HCT116 (cell line): ENCODE results near the gene EPB41L4A. TPM values are rescaled to one million over a fixed set of nuclear protein-coding genes. Genes with fewer than 3 reads are reported as not detected.
"Not testable (repeated sequence)": the region's sequence is repeated elsewhere in the genome, so short reads cannot be mapped to it uniquely, and the experiment has no call there.

Experiments
- ATAC-seq: fragments of 200-7000 bp; cut with Tn5 transposase; 2 replicates; pipeline ENCODE4 v1.9.1; 2020; ENCODE audit warnings: mild to moderate bottlenecking, moderate library complexity
- BruUV-seq: library from RNA; stranded (reverse); fragments of 400-500 nt; replicated peaks from 2 replicates; lab custom pipeline; 2021; lab: Mats Ljungman, UMichigan
- CTCF ChIA-PET: fragments of 300-600 bp; sonication (Branson Sonifier 250); formaldehyde crosslinking; loops from one replicate; lab custom pipeline; 2021; ENCODE audit warnings: antibody characterized with exemption; lab: Charles Lee
- POLR2A ChIA-PET: fragments of 300-600, 350-600 bp; sonication (Branson Sonifier 250); formaldehyde crosslinking; loops from one replicate; lab custom pipeline; 2021; ENCODE audit warnings: antibody characterized with exemption; lab: Charles Lee
- RAD21 ChIA-PET, 2 experiments: fragments of 300-600 bp; sonication (Branson Sonifier 250); formaldehyde crosslinking; loops; one replicate each; lab custom pipeline; 2023; ENCODE audit warnings: low total read pairs in 2 of 2; ENCODE audit not compliant: uncharacterized antibody in 2 of 2, unreplicated experiment in 2 of 2, low non-redundant PET in 1 of 2; lab: Charles Lee
- DNase-seq: peaks from one replicate; pipeline ENCODE4 v3.0.0-alpha.2; 2010; ENCODE audit warnings: low read depth, low spot score
- H2AFZ ChIP-seq: fragments of 200-600 bp; shearing (Covaris generic), sonication (generic); 2 replicates; pipeline ENCODE4 v1.6.1; 2017; ENCODE audit warnings: low read depth, mixed run types, mixed read lengths, antibody characterized with exemption, low read length; ENCODE audit not compliant: poor library complexity, severe bottlenecking
- H3K27ac ChIP-seq: 2 replicates; pipeline ENCODE4 v1.5.1; 2012; ENCODE audit warnings: low read depth, low read length
- H3K27me3 ChIP-seq: fragments of 200-600 bp; sonication (generic); 2 replicates; pipeline ENCODE4 v1.6.1; 2016; ENCODE audit warnings: mixed run types, low read length, mixed read lengths; ENCODE audit not compliant: insufficient read depth
- H3K36me3 ChIP-seq, 2 experiments: fragments of 200-500 bp in 1 of 2; fragments of 200-600 bp in 1 of 2; sonication (Bioruptor generic) in 1 of 2; sonication (generic) in 1 of 2; 2 replicates each; pipeline versions ENCODE4 v1.5.1 to v1.6.1; 2014 to 2016; ENCODE audit warnings: low read length in 2 of 2, inconsistent platforms in 1 of 2, mixed read lengths in 1 of 2, mixed run types in 1 of 2; ENCODE audit not compliant: insufficient read depth in 2 of 2, control insufficient read depth in 1 of 2
- H3K4me1 ChIP-seq, 2 experiments: fragments of 200-600 bp in 1 of 2; sonication (generic) in 1 of 2; 2 replicates each; pipeline versions ENCODE4 v1.5.1 to v1.6.1; 2012 to 2017; ENCODE audit warnings: low read length in 2 of 2, inconsistent platforms in 1 of 2, mild to moderate bottlenecking in 1 of 2, mixed read lengths in 1 of 2, mixed run types in 1 of 2, moderate library complexity in 1 of 2; ENCODE audit not compliant: insufficient read depth in 2 of 2, control insufficient read depth in 1 of 2
- H3K4me2 ChIP-seq: fragments of 200-600 bp; sonication (generic); 2 replicates; pipeline ENCODE4 v1.6.1; 2017; ENCODE audit warnings: mixed run types, low read length, mixed read lengths
- H3K4me3 ChIP-seq, 2 experiments: fragments of 200-600 bp in 1 of 2; sonication (generic) in 1 of 2; replicated peaks in 1 of 2; 2 replicates each; pipeline ENCODE4 v1.5.1; 2011 to 2016; ENCODE audit warnings: low read length in 2 of 2, control low read depth in 1 of 2, low read depth in 1 of 2, mild to moderate bottlenecking in 1 of 2, mixed read lengths in 1 of 2, mixed run types in 1 of 2
- H3K79me2 ChIP-seq: fragments of 200-600 bp; sonication (generic); 2 replicates; pipeline ENCODE4 v1.6.1; 2017; ENCODE audit warnings: mild to moderate bottlenecking, mixed run types, low read length, moderate library complexity, mixed read lengths; ENCODE audit not compliant: insufficient read depth
- H3K9ac ChIP-seq: fragments of 200-600 bp; sonication (generic); 2 replicates; pipeline ENCODE4 v1.6.1; 2016; ENCODE audit warnings: low read length, mixed read lengths
- H3K9me2 ChIP-seq: fragments of 200-600 bp; sonication (generic), shearing (Covaris generic); 2 replicates; pipeline ENCODE4 v1.6.1; 2017; ENCODE audit warnings: mixed run types, mild to moderate bottlenecking, moderate library complexity; ENCODE audit not compliant: insufficient read depth
- H3K9me3 ChIP-seq, 2 experiments: fragments of 200-500 bp in 1 of 2; fragments of 200-600 bp in 1 of 2; sonication (Bioruptor generic) in 1 of 2; sonication (generic) in 1 of 2; 2 replicates each; pipeline ENCODE4 v1.6.1; 2014 to 2017; ENCODE audit warnings: low read length in 2 of 2, mixed read lengths in 2 of 2, inconsistent platforms in 1 of 2, low read depth in 1 of 2, mild to moderate bottlenecking in 1 of 2, mixed run types in 1 of 2, moderate library complexity in 1 of 2; ENCODE audit not compliant: control insufficient read depth in 1 of 2, insufficient read depth in 1 of 2
- H4K20me1 ChIP-seq: fragments of 200-600 bp; sonication (generic), shearing (Covaris generic); 2 replicates; pipeline ENCODE4 v1.6.1; 2017; ENCODE audit warnings: mixed run types, mild to moderate bottlenecking, moderate library complexity; ENCODE audit not compliant: insufficient read depth
- ATF3 ChIP-seq: IDR thresholded peaks from 2 replicates; pipeline ENCODE4 v1.6.1; 2012
- EZH2phosphoT487 ChIP-seq: fragments of 200-600 bp; IDR thresholded peaks from 2 replicates; pipeline ENCODE4 v1.6.1; 2018; ENCODE audit warnings: antibody characterized with exemption, borderline replicate concordance
- POLR2A ChIP-seq: IDR thresholded peaks from 2 replicates; pipeline ENCODE4 v1.7.0; 2011; ENCODE audit warnings: borderline replicate concordance; ENCODE audit not compliant: insufficient read depth, insufficient read length; ENCODE audit errors: extremely low read depth
- ZNF274 ChIP-seq: fragments of 200-500 bp; sonication (Bioruptor generic); IDR thresholded peaks from 2 replicates; pipeline ENCODE4 v1.6.1; 2014; ENCODE audit warnings: mild to moderate bottlenecking, low read depth, low read length, inconsistent platforms
- intact Hi-C: fragments of 100-400 bp; cut with micrococcal nuclease; formaldehyde crosslinking; loops from 2 replicates; pipeline ENCODE4 v1.10.0; 2022
- total RNA-seq: library from RNA; stranded (reverse); gene quantifications from one replicate; pipeline ENCODE4 v1.2.1, GENCODE V29; 2021; ENCODE audit not compliant: unreplicated experiment

EPB41L4A gene
- total RNA-seq, 1 experiment from 2014 or later, result 2.8 TPM

GRCh38 chr5:112226215-112226614 lies 192.9 kb downstream of the EPB41L4A start:
- no peaks in the 10 kb centered on the region for H3K9me2 ChIP-seq
- no TSS peak for BruUV-seq
- no peaks in the 10 kb centered on the region for H3K79me2 ChIP-seq
- intact Hi-C loops, result no loop called here
- H3K4me2 ChIP-seq, result no peak overlapping the region
- H3K9ac ChIP-seq, result no peak overlapping the region
- no peak overlapping the region for H2AFZ ChIP-seq
- no peak overlapping the region for H3K27ac ChIP-seq
- RAD21 ChIA-PET, result no interaction called here
- peaks cover 12 to 14% of the 10 kb centered on the region in 2 experiments; a peak in 3 of 4 replicates for H3K4me1 ChIP-seq
- ATAC-seq, result no peak
- no peaks in the 10 kb centered on the region for H3K27me3 ChIP-seq
- H3K36me3 ChIP-seq, result no peaks in the 10 kb centered on the region
- no peak overlapping the region for H3K4me3 ChIP-seq
- no peak for DNase-seq
- H4K20me1 ChIP-seq, result no peaks in the 10 kb centered on the region
- TF ChIP-seq ATF3 (no peak), POLR2A (no peak)
- CTCF ChIA-PET, result no interaction called here
- no peaks in the 10 kb centered on the region for H3K9me3 ChIP-seq
- POLR2A ChIA-PET, result no interaction called here

GRCh38 chr5:112222997-112223396 lies 196.1 kb downstream of the EPB41L4A start:
- CTCF ChIA-PET, intact Hi-C loops, ATAC-seq, H3K9me2 ChIP-seq, H3K79me2 ChIP-seq, H2AFZ ChIP-seq, POLR2A ChIA-PET, H3K4me3 ChIP-seq, DNase-seq, BruUV-seq, H4K20me1 ChIP-seq, RAD21 ChIA-PET, H3K9ac ChIP-seq, H3K9me3 ChIP-seq, H3K27me3 ChIP-seq, H3K4me2 ChIP-seq, H3K27ac ChIP-seq, H3K4me1 ChIP-seq, H3K36me3 ChIP-seq: not testable (repeated sequence)

GRCh38 chr5:112221128-112221527 lies 197.9 kb downstream of the EPB41L4A start:
- H4K20me1 ChIP-seq, result no peaks in the 10 kb centered on the region
- no TSS peak for BruUV-seq
- H3K27ac ChIP-seq, result no peak overlapping the region
- ATAC-seq, result no peak
- no peak overlapping the region for H3K4me2 ChIP-seq
- ChIA-PET POLR2A (no interaction called here), RAD21 (no interaction called here), CTCF (interaction anchor here (0.9 kb wide), 1 partner anchor 9 kb away, joined by 4 read pairs; no protein-coding TSS in a partner anchor)
- no peak overlapping the region for H2AFZ ChIP-seq
- H3K9me3 ChIP-seq, result no peaks in the 10 kb centered on the region
- DNase-seq, result no peak
- no peaks in the 10 kb centered on the region for H3K4me1 ChIP-seq
- H3K9me2 ChIP-seq, result no peaks in the 10 kb centered on the region
- TF ChIP-seq EZH2phosphoT487 (no peak), ZNF274 (no peak)
- TF ChIP-seq, all 23 proteins: peak for 0
- H3K27me3 ChIP-seq, result no peaks in the 10 kb centered on the region
- H3K79me2 ChIP-seq, result no peaks in the 10 kb centered on the region
- no peak overlapping the region for H3K4me3 ChIP-seq
- no peaks in the 10 kb centered on the region for H3K36me3 ChIP-seq
- no peak overlapping the region for H3K9ac ChIP-seq
- intact Hi-C loops, result no loop called here
